ENCODE results near the gene CDC20.
"Not testable (repeated sequence)": the region's sequence is repeated elsewhere in the genome, so short reads cannot be mapped to it uniquely, and the experiment has no call there.

The CDC20 gene

GRCh38 chr1:43358121-43358745 lies 548 bp upstream of the CDC20 start:
- DNase-seq (ENCODE audit: low read depth in 3 of 3), result no peak

DNA sequence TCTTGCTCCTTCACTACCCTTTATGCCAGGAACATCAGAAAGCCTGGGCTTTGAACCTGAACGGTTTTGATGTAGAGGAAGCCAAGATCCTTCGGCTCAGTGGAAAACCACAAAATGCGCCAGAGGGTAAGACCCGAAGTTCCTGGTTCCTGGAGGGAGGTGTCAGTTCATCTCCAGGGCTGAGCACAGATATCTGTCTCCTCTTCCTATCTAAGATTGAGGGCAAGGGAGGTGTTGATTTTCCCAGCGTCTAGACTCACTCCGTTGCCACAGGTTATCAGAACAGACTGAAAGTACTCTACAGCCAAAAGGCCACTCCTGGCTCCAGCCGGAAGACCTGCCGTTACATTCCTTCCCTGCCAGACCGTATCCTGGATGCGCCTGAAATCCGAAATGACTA lies 915 bp downstream of the CDC20 start:
- no peak for DNase-seq (ENCODE audit: low read depth in 3 of 3)

DNA sequence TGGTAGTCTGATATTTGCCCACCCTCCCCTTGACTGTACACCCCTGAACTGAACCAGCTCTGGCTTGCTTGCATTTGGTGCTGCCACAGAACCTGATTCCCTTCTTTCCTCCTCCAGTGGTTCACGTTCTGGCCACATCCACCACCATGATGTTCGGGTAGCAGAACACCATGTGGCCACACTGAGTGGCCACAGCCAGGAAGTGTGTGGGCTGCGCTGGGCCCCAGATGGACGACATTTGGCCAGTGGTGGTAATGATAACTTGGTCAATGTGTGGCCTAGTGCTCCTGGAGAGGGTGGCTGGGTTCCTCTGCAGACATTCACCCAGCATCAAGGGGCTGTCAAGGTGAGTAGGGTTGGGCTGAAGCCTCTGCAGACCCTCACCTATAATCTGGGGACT lies 1.8 kb downstream of the CDC20 start:
- no peak for DNase-seq (ENCODE audit: low read depth in 3 of 3)

DNA sequence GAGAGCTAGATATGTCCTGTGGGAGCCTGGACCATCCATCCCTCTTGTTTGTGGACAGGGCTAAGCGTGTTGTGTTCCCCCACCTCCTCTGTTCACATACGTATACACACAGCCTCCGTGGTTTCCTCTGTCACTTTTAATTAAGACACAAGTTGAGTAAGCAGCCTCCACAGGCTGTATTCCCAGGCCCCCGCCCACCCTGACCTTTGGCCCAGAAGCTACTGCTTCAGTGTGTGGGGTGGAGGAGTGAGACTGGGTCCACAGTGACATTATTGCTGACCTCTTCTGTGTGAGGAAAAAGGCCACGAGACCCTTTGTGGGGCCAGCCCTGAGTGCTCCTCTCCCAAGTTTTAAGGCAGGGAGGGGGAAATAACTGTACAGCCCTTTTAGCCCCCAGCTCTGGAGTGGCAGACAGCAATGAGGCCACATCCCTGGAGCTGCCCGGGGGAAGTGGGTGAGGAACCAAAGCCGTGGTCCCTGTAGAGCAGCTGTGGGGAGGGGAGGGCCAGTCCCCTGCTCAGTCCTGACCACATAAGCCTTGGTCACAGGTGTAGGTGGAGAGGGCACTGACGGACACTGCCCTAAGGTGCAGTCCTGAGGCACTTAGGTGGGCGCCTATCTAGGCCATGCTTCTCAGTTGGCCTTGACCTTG lies 4.6 kb downstream of the CDC20 start:
- no peak for DNase-seq (ENCODE audit: low read depth in 3 of 3)

- no peak for DNase-seq (ENCODE audit: low read depth in 3 of 3)
Measured at GRCh38 chr1:43363935-43364525, 5.2 kb downstream of the CDC20 start.

- DNase-seq (ENCODE audit: low read depth in 3 of 3), result no peak
Measured at GRCh38 chr1:43365678-43366077, 6.9 kb downstream of the CDC20 start.

DNA sequence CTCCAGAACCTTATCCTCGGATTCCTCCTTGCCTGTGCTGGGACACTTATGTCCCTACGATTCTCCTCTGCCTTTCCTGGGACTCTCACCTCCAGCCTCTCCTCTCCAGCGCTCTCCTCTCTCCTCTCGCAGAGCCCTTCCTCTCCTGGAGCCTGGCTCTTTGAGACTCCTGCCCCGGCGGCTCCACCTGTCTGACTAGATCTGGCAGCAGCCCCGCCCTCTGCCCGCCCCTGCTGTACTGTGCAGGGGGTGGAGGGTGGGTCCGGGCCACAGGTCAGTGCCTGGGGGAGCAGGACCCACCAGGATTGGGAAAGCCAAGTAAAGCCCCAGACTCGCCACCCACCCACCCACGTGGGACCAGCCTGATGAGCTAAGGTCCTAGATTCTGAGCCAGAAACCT lies 7.4 kb downstream of the CDC20 start:
- no peak for DNase-seq (ENCODE audit: low read depth in 3 of 3)

GRCh38 chr1:43366601-43367025 lies 7.8 kb downstream of the CDC20 start:
- DNase-seq (ENCODE audit: low read depth in 3 of 3), result no peak

- peak in 2 of 3 experiments; percentile 23 to 63 for DNase-seq (ENCODE audit: low read depth in 3 of 3)
Measured at GRCh38 chr1:43367026-43367903, 8.5 kb downstream of the CDC20 start.

GRCh38 chr1:43367904-43368645 lies 9.3 kb downstream of the CDC20 start, which contains the start of gene ELOVL1:
TSS of gene ELOVL1 (minus strand) at chr1:43368011. CDS start at chr1:43365609, 2,402 bp downstream.
- peak; percentile 70 to 92 (median 87) for DNase-seq (ENCODE audit: low read depth in 3 of 3)

GRCh38 chr1:43368646-43369020 lies 9.9 kb downstream of the CDC20 start:
- DNase-seq (ENCODE audit: low read depth in 3 of 3), result no peak

DNA sequence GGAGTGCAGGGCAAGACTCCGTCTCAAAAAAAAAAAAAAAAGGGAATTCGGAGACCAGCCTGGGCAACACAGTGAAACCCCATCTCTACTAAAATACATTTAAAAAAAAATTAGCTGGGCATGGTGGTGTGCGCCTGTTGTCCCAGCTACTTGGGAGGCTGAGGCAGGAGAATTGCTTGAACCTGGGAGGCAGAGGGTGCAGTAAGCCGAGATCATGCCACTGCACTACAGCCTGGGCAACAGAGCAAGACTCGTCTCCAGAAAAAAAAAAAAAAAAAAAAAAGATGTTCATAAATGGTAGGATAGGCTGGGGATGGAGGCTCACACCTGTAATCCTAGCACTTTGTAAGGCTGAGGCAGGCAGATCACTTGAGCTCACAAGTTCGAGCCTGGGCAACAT lies 11.0 kb downstream of the CDC20 start:
- DNase-seq (ENCODE audit: low read depth in 3 of 3), result not testable (repeated sequence)

GRCh38 chr1:43370564-43370963 lies 11.8 kb downstream of the CDC20 start:
- no peak for DNase-seq (ENCODE audit: low read depth in 3 of 3)

DNA sequence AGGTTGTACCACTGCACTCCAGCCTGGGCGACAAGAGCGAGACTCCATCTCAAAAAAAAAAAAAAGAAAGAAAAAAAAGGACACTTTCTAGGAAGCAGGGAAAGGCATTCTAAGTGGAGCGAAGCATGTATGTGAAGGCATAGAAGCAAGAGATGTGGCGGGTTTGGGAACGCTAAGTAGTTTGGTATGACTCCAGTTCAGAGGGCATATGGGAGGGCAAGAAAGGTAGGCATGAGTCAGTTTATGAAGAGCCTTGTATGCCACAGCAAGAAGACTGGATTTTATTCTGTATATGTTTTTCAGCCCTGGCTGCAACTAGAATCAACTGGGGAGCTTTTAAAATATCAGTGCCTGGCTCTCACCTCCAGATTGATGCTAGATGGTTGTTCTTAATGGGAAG lies 13.4 kb downstream of the CDC20 start:
- DNase-seq (ENCODE audit: low read depth in 3 of 3), result no peak

- no peak for DNase-seq (ENCODE audit: low read depth in 3 of 3)
Measured at GRCh38 chr1:43373066-43373940, 14.5 kb downstream of the CDC20 start.

GRCh38 chr1:43376723-43377235 lies 18.0 kb downstream of the CDC20 start:
- no peak for DNase-seq (ENCODE audit: low read depth in 3 of 3)

DNA sequence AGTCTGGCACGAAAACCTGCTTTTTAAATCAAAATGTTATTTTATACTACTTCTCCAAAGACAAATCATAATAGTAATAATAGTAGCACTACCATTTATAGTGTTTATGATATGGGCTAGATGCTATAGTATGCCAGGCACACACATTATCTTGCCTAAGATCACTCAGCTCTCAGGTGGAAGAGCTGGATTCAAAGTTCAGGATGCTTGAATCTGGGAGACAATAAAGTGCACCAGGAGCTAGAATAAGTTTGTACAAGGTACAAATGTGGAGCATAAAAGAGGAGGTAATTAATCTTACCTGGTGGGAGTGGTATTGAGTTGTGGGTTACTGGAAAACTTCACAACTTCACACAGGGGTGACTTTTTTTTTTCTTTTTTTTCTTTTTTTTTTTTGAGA lies 19.1 kb downstream of the CDC20 start:
- DNase-seq (ENCODE audit: low read depth in 3 of 3), result no peak

- DNase-seq (ENCODE audit: low read depth in 3 of 3), result no peak
Measured at GRCh38 chr1:43379476-43379875, 20.7 kb downstream of the CDC20 start.

DNA sequence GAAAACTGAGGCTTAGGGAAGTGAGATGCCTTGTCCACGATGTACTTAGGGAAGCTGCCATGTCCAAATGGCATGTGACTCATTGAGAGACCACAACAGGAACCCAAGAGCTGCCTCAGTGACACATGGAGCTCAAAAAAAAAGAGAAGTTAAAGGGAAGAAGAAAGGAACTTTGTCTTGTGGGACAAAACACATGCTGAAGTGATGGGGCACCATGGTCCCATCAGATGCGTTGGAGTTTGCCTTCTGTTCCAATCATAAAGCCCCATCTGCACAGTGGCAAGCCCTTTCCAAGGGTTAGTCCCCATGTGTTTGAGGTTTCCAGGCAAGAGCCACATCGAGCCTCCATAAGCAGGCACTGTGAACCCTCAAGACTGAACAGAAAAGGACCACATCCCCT lies 22.8 kb downstream of the CDC20 start:
- no peak for DNase-seq (ENCODE audit: low read depth in 3 of 3)

DNA sequence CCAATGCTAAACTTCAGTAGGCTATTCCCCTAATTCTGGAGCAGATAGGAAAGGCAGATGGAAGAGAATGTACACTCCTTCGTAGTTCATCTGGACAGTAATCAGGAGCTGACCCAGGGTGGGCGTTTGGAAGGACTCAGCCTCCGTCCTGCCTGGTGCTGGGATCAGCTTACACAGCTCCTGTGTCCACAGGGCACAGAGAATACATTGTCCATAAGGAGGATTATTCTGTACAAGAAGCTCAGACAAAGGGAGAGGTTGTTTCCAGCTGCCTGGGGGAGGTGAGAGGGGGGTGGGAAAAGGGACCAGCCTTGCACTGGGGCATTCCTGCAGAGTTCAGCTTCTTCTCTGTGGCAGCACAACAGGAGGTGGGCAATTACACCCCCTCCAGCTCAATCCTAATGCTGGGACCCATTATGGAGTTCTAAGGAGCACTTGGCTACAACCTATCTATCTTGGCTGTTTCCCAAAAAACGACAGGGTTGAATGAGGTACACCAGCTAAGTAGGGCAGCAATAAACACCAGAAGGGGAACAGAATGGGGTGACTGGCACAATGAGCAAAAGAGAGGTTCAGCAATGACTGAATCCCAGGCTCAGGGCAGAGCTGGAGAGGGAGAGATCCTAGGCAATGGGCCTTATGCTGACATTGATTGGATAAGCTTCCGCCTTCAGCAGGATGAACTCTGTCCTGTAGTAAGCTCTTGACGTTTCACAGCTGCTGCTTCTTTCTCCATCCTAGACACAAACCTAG lies 23.4 kb downstream of the CDC20 start:
- DNase-seq (ENCODE audit: low read depth in 3 of 3), result no peak

Measured in stimulated activated CD4-positive, alpha-beta T cell treated with anti-CD3 and anti-CD28 coated beads, TNF-alpha, amount 100 ng/mL, for 24 hours (primary cell).